AG10803 (cell line): ENCODE results near the gene GPATCH2L.

Source experiments
- DNase-seq: peaks from one replicate; pipeline ENCODE4 v3.0.0; 2010; ENCODE audit warnings: low read depth
- H3K4me3 ChIP-seq: 2 replicates; pipeline ENCODE4 v1.5.1; 2011; ENCODE audit warnings: mild to moderate bottlenecking, low read length, control low read depth
- CTCF ChIP-seq: conservative IDR thresholded peaks from 2 replicates; pipeline ENCODE4 v1.5.1; 2011; ENCODE audit warnings: mild to moderate bottlenecking, low read length, control low read depth, inconsistent platforms

Gene GPATCH2L

DNA sequence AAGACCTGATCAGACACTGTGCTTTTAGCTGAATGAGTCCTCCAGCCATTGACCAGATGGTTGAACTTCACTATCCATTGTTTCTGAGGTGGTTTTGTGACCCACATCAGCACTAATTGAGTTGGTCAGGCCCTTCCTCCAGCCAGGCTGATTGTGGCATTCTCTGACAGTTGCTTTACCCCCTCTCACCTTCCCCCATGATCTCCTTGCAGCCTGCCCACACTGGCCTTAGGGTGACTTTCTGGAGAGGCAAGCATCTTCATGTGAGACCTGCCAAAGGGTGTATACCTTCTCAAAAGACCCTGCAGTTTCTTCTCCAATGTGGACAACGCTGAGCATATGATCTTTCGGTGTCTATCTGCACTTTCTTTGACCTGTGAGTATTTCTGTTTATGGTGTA is 83.9 kb downstream of the GPATCH2L start:
- TF ChIP-seq CTCF, result no peak
- no peak overlapping the region for H3K4me3 ChIP-seq
- DNase-seq, result no peak

DNA sequence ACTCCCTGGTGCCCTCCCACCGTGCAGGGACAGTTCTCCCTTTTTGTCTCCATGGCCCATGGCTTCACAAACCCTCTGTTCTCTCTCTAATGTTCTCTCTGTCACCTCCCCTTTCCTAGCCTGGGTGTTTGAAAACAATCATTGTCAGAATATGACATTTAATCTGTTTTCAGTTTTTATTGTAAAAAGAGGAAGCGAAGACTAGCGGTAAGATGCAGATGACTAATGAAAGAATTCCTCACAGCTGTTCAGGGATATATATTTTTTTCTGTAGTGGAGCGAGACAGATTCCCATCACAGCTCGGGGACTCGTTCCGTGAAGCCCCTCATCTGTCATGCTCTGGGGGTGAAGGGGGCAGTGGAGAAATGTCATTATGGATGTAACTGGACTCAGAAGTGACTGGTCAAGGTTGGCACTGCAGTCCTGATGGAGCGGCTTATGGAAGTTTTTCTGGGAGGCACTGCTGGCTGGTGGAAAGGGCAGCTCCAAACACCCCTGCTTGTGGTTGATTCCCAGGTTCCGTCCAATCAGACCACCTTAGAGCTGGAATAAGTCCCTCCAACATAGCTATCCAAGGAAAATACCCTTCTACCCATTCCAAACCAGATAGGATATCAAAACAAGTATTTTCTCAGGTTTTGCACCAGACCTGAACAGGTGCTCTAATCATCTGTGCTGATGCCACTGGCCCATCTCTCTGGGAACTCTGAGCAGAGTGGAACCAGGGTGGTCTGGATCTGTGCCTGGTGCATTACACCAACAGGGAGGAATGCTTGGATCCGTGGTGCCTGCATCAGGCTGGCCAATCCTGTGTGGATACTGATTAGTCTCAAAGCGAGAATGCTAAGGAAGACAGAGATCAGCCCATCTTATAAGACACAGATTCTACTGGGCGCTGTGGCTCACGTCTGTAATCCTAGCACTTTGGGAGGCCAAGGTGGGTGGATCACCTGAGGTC is 84.7 kb downstream of the GPATCH2L start:
- H3K4me3 ChIP-seq, result no peak overlapping the region
- no peak for TF ChIP-seq CTCF
- peak; percentile 20 for DNase-seq

DNA sequence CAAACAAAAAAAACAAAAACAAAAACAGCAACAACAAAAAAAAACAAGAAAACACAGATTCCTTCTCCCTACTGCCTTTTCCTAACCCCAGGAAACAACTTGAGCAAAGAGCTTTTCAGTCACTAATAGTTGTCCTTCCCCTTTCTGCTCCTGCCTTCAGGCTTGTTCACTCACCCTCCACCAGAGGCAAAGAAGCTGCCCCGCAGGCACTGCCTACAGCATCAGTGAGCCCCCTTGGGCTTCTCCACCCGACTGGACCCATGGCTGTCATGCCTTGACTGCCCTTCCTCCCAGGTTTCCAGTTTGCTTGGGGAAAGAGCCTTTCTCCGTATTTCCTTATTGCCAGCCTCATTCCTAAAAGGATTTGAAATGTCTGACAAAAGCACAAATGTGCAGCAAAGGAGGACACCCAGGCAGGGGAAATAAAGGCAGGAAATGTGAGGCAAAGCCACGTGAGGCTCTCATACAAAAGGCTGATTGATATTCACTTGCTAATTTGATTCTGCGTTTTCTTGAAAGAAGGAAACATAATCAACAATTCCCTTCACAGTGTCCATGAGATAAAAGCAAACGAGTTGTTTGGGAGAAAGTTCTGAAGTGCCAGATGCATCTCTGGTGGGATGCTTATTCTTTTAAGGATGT is 85.7 kb downstream of the GPATCH2L start:
- no peak for DNase-seq
- H3K4me3 ChIP-seq, result no peak overlapping the region
- TF ChIP-seq CTCF, result no peak

- no peak for TF ChIP-seq CTCF
- H3K4me3 ChIP-seq, result no peak overlapping the region
- peak; percentile 28 for DNase-seq
These were observed 93.4 kb downstream of the GPATCH2L start for GRCh38 chr14:76245097-76245496.

DNA sequence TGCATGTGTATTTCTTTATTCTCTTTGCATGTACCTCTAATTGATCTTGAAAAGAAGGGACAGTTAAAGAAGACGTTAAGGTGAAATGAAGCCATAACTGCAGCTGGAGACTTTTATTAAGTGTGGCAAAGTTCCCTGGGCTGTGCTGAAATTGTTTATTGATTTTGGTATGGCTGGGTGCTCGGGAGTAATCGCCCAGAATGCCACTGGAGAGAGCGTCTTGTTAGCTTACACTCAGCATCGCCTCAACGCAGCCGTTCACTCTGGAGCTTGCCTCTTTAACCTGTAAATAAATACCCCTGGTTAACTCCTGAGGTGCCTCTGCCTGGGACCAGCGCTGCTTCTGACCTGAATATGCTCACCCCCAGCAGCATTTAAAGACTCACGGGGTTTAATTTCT is 98.6 kb downstream of the GPATCH2L start:
- DNase-seq, result no peak
- no peak overlapping the region for H3K4me3 ChIP-seq
- TF ChIP-seq CTCF, result no peak

DNA sequence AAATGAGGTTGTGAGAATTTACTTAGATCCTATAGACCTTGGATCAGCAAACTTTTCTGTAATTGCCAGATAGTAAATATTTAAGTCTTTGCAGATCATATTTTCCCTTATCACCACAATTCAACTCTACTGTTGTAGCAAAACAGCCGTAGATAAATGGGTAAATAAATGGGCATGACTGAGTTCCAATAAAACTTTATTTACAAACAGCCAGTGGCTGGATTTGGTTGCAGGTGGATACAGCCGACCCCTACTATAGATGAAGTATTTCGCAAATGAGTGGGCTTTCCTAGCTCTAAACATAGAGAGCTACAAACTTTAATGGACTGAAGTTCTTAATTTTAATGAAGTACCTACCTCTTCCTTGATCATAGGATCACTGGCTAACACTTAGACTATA is 100.7 kb downstream of the GPATCH2L start:
- no peak overlapping the region for H3K4me3 ChIP-seq
- no peak for DNase-seq
- no peak for TF ChIP-seq CTCF

GRCh38 chr14:76253111-76253510 is 101.4 kb downstream of the GPATCH2L start:
- no peak overlapping the region for H3K4me3 ChIP-seq
- no peak for TF ChIP-seq CTCF
- no peak for DNase-seq
